IMR-90 (cell line): ENCODE measurements around the gene KRTAP4-3. TPM values are rescaled to one million over a fixed set of nuclear protein-coding genes. Genes with fewer than 3 reads are reported as not detected.
"Not testable (repeated sequence)": the region's sequence is repeated elsewhere in the genome, so short reads cannot be mapped to it uniquely, and the experiment has no call there.

Source experiments
- ATAC-seq: fragments of 200-7000 bp; cut with Tn5 transposase; 2 replicates; pipeline ENCODE4 v1.9.1; 2020; ENCODE audit warnings: low read depth, mild to moderate bottlenecking, moderate library complexity
- BruUV-seq: library from RNA; stranded (reverse); fragments of 400-500 nt; replicated peaks from 2 replicates; lab custom pipeline; 2021; lab: Mats Ljungman, UMichigan
- CTCF ChIA-PET: fragments of 300-600 bp; formaldehyde crosslinking; extraction: SDS; loops from one replicate; lab custom pipeline; 2021; ENCODE audit warnings: antibody characterized with exemption; lab: Yijun Ruan, JAX
- POLR2A ChIA-PET: fragments of 300-600 bp; sonication (Branson Sonifier 250); formaldehyde crosslinking; loops from one replicate; lab custom pipeline; 2022; ENCODE audit warnings: antibody characterized with exemption; ENCODE audit not compliant: unreplicated experiment; lab: Charles Lee
- DNase-seq: peaks from one replicate; pipeline ENCODE4 v3.0.0; 2013
- H2AFZ ChIP-seq: replicated peaks from 2 replicates; pipeline ENCODE3; 2013; ENCODE audit warnings: low read length, mild to moderate bottlenecking; ENCODE audit not compliant: poor library complexity
- H2AK5ac ChIP-seq: 2 replicates; pipeline ENCODE4 v1.6.1; 2013; ENCODE audit warnings: low read depth, low read length, inconsistent platforms
- H2AK9ac ChIP-seq: replicated peaks from 2 replicates; pipeline ENCODE3; 2013; ENCODE audit warnings: mild to moderate bottlenecking, low read depth, low read length, moderate library complexity; ENCODE audit not compliant: poor library complexity
- H2BK120ac ChIP-seq: 2 replicates; pipeline ENCODE4 v1.6.1; 2013; ENCODE audit warnings: low read depth, low read length, inconsistent platforms
- H2BK15ac ChIP-seq: 3 replicates; pipeline ENCODE4 v1.6.1; 2013; ENCODE audit warnings: low read depth, low read length, inconsistent platforms
- H2BK20ac ChIP-seq: 2 replicates; pipeline ENCODE4 v1.6.1; 2013; ENCODE audit warnings: low read depth, mild to moderate bottlenecking, inconsistent platforms, low read length, moderate library complexity
- H2BK5ac ChIP-seq: 2 replicates; pipeline ENCODE4 v1.6.1; 2013; ENCODE audit warnings: mild to moderate bottlenecking, low read depth, low read length, inconsistent platforms; ENCODE audit not compliant: poor library complexity, severe bottlenecking
- H3K14ac ChIP-seq: replicated peaks from 2 replicates; pipeline ENCODE4 v1.6.1; 2013; ENCODE audit warnings: low read depth, low read length, inconsistent platforms
- H3K18ac ChIP-seq: 2 replicates; pipeline ENCODE4 v1.6.1; 2013; ENCODE audit warnings: low read depth, low read length, control low read depth
- H3K23ac ChIP-seq: 2 replicates; pipeline ENCODE4 v1.6.1; 2013; ENCODE audit warnings: low read depth, low read length, inconsistent platforms
- H3K27ac ChIP-seq: 2 replicates; pipeline ENCODE4 v1.5.1; 2013; ENCODE audit warnings: mild to moderate bottlenecking, control low read depth, low read length; ENCODE audit not compliant: insufficient read depth
- H3K27me3 ChIP-seq: 2 replicates; pipeline ENCODE4 v1.6.1; 2013; ENCODE audit warnings: low read length; ENCODE audit not compliant: control insufficient read depth, insufficient read depth
- H3K36me3 ChIP-seq: 2 replicates; pipeline ENCODE4 v1.6.1; 2013; ENCODE audit warnings: low read length, mixed read lengths; ENCODE audit not compliant: control insufficient read depth, insufficient read depth
- H3K4ac ChIP-seq: 2 replicates; pipeline ENCODE4 v1.6.1; 2013; ENCODE audit warnings: low read depth, low read length, inconsistent platforms
- H3K4me1 ChIP-seq: 2 replicates; pipeline ENCODE4 v1.6.1; 2013; ENCODE audit warnings: low read length, mixed read lengths; ENCODE audit not compliant: control insufficient read depth, insufficient read depth
- H3K4me2 ChIP-seq: 2 replicates; pipeline ENCODE4 v1.6.1; 2013; ENCODE audit warnings: low read depth, mild to moderate bottlenecking, control low read depth, low read length, moderate library complexity
- H3K4me3 ChIP-seq: 2 replicates; pipeline ENCODE4 v1.5.1; 2013; ENCODE audit warnings: low read depth, mild to moderate bottlenecking, control low read depth, low read length, moderate library complexity; ENCODE audit not compliant: insufficient read depth
- H3K56ac ChIP-seq: 2 replicates; pipeline ENCODE4 v1.6.1; 2013; ENCODE audit warnings: low read length, inconsistent platforms; ENCODE audit not compliant: insufficient read depth; ENCODE audit errors: extremely low read depth
- H3K79me1 ChIP-seq, 2 experiments: 2 replicates each; pipeline ENCODE4 v1.6.1; 2013; ENCODE audit warnings: low read length in 2 of 2, inconsistent platforms in 1 of 2, low read depth in 1 of 2
- H3K9ac ChIP-seq: 2 replicates; pipeline ENCODE4 v1.6.1; 2013; ENCODE audit warnings: low read depth, low read length, control low read depth
- H3K9me1 ChIP-seq: 2 replicates; pipeline ENCODE4 v1.6.1; 2013; ENCODE audit warnings: low read length, inconsistent platforms; ENCODE audit not compliant: insufficient read depth
- H3K9me3 ChIP-seq: 2 replicates; pipeline ENCODE4 v1.6.1; 2013; ENCODE audit warnings: low read length; ENCODE audit not compliant: control insufficient read depth, insufficient read depth
- H4K20me1 ChIP-seq: 2 replicates; pipeline ENCODE4 v1.6.1; 2013; ENCODE audit warnings: low read length, inconsistent platforms; ENCODE audit not compliant: insufficient read depth
- H4K5ac ChIP-seq: 2 replicates; pipeline ENCODE4 v1.6.1; 2013; ENCODE audit warnings: mild to moderate bottlenecking, low read depth, low read length, control low read depth
- H4K8ac ChIP-seq, 2 experiments: 2 replicates each; pipeline ENCODE4 v1.6.1; 2013; ENCODE audit warnings: low read depth in 2 of 2, low read length in 2 of 2, control low read depth in 1 of 2, inconsistent platforms in 1 of 2
- H4K91ac ChIP-seq: 2 replicates; pipeline ENCODE4 v1.6.1; 2013; ENCODE audit warnings: low read depth, low read length, inconsistent platforms; ENCODE audit not compliant: insufficient read depth
- BHLHE40 ChIP-seq: fragments of 150-350 bp; IDR thresholded peaks from 2 replicates; pipeline ENCODE4 v1.6.1; 2016; ENCODE audit warnings: mild to moderate bottlenecking, low read depth, low read length
- MAFK ChIP-seq: IDR thresholded peaks from 2 replicates; pipeline ENCODE4 v1.6.1; 2012; ENCODE audit warnings: low read depth, low read length, improper control_type of control experiment
- WGBS, 2 experiments: methylation state at CpG; one replicate each; pipeline versions ENCODE4 v1.1.5 to v1.1.7; 2013; ENCODE audit warnings: missing lambda C conversion rate in 2 of 2; ENCODE audit not compliant: insufficient read length in 1 of 2; ENCODE audit errors: extremely low coverage in 2 of 2; 5-methylcytosine and 5-hydroxymethylcytosine counted together
- dilution Hi-C: fragments of 300-500 bp; cut with HindIII; formaldehyde crosslinking; loops from one replicate; pipeline ENCODE4 v1.14.3; 2018; ENCODE audit warnings: low sequenced_read_pairs; ENCODE audit not compliant: unreplicated experiment
- in situ Hi-C: fragments of 300-500 bp; cut with MboI; formaldehyde crosslinking; loops from 3 replicates; pipeline ENCODE4 v1.14.3; 2019; ENCODE audit warnings: low sequenced_read_pairs, inconsistent platforms, mixed read lengths
- intact Hi-C: fragments of 100-400 bp; cut with micrococcal nuclease; formaldehyde crosslinking; loops from 2 replicates; pipeline ENCODE4 v1.10.0; 2022
- polyA plus RNA-seq, 3 experiments: library from polyadenylated mRNA; depleted of rRNA; stranded (reverse); fragments of >200 nt; gene quantifications; 2 replicates each; pipeline ENCODE4 v1.2.3, GENCODE V29; 2012; ENCODE audit warnings: low replicate concordance in 1 of 3
- total RNA-seq: library from RNA; depleted of rRNA; stranded (reverse); fragments of >200 nt; gene quantifications from 2 replicates; pipeline ENCODE4 v1.2.3, GENCODE V29; 2012

Gene KRTAP4-3
- total and polyA plus RNA-seq, 2 of the 4 experiments (the other 2 are of a cell fraction): not detected

- H3K56ac ChIP-seq, H3K27me3 ChIP-seq, H4K91ac ChIP-seq, H4K20me1 ChIP-seq, H2BK15ac ChIP-seq, H3K9ac ChIP-seq, H3K27ac ChIP-seq, H2AFZ ChIP-seq, H3K9me1 ChIP-seq, H3K79me1 ChIP-seq, H3K18ac ChIP-seq, H3K36me3 ChIP-seq, H3K4me1 ChIP-seq, in situ Hi-C loops, H3K9me3 ChIP-seq, H3K23ac ChIP-seq, H4K5ac ChIP-seq, H2BK20ac ChIP-seq, intact Hi-C loops, CTCF ChIA-PET, H2AK9ac ChIP-seq, H2BK5ac ChIP-seq, BruUV-seq, H3K4me2 ChIP-seq, H3K14ac ChIP-seq, dilution Hi-C loops, H2AK5ac ChIP-seq, H3K4me3 ChIP-seq: not testable (repeated sequence)
- ATAC-seq (peak; percentile 72), DNase-seq (peak; percentile 63)
- TF ChIP-seq BHLHE40 (peak; percentile 55; the same call in 1 of the 2 replicates), MAFK (peak; percentile 54; the same call in 1 of the 2 replicates)
- Histone ChIP-seq H3K4ac (peak overlapping the region; percentile 27; the same call in 1 of the 2 replicates), H4K8ac (0 out of 4 replicates have a peak overlapping the region, but pooled peaks of 1 of the 2 experiments have one; percentile 19), H2BK120ac (peak overlapping the region; percentile 36; the same call in 1 of the 2 replicates)
- POLR2A ChIA-PET: interaction anchor here (0.6 kb wide), 1 partner anchor 599 kb away, joined by 3 read pairs; no protein-coding TSS in a partner anchor
- no CpG with 5 or more reads among the region's 11 CpGs for WGBS, 2 experiments
These were observed 48.0 kb downstream of the KRTAP4-3 start for GRCh38 chr17:41119696-41120690.
